GM21786 (cell line): ENCODE data around the gene ARNT2.

Experiments
- ATAC-seq: cut with Tn5 transposase; IDR thresholded peaks from one replicate; pipeline ENCODE4 v1.9.1; 2021; ENCODE audit not compliant: unreplicated experiment

ARNT2 gene

GRCh38 chr15:80405970-80406369, 1.8 kb downstream of the ARNT2 start:
- no peak for ATAC-seq

GRCh38 chr15:80411788-80412288, 7.7 kb downstream of the ARNT2 start:
- ATAC-seq = no peak

DNA sequence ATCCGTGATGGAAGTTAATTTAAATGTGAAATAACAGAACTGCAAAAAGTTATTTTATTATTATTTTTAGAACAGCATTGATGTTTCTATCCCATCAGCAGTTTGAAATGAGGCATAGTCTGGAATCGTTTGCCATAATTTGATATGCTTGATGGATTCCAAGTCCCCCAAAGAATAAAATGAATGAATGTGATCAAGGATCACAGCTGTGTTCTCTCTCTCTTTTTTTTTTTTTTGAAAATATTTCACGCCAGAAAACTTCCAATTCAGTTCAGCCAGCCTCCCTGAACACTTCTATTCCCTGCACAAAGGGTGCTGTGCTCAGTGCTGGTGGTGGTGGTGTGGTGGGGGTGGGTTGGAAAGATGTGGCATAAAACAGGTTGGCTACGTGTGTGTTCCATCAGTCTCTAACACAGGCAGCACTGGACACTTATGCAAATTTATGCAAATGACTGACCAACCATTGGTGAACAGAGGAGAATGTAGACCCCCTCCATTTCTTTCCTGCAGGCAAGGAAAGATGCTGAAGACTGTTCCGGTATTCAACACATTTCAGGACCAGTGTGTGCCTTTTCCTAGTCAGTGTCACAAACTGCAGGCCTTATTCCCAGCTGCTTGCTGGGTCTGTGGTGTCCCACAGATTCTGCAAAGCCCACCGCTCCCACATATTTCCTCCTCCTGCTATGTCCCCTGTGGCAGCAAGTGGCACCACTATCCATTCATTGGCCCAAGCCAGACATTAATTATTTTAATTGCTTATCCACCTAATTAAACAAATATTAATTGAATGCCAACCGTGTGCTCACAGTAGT, 10.6 kb downstream of the ARNT2 start:
- ATAC-seq = no peak

DNA sequence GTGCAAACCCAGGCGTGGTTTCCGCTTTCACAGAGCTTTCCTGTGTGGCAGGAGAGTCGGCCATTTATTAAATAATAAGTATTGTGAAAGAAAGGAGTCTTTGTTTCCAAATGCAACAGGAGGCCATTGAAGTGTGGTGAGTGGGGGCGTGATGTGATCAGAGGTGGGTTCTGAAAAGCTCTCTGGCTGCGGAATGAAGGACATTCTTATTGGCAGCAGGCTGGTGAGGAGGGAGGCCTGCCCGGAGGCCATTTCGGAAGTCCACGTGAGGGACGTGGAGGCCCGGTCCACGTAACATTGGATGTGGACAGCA, 11.1 kb downstream of the ARNT2 start:
- ATAC-seq = no peak

GRCh38 chr15:80416702-80417101, 12.5 kb downstream of the ARNT2 start:
- no peak for ATAC-seq

- no peak for ATAC-seq
These were observed 14.8 kb downstream of the ARNT2 start for GRCh38 chr15:80418892-80419537.

DNA sequence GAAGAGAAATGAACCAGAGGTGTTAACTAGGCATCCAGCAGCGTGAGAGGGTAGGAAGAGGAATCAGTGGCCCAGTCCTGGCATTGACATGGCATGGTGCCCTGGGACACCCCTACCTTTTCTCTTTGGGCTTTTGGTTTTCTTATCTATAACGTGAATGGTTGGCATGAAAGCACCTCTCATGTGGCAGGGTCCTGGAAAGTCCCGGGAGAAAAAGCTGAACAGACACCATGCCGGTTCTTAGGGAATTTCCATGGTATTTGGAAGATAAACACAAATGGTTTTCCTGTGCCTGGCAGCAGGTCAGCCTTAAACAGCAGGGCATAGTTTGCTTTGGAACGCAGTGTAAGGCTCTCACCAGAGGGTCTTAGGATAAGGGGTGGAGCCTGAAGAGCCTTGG, 15.4 kb downstream of the ARNT2 start:
- no peak for ATAC-seq

GRCh38 chr15:80420658-80421057, 16.5 kb downstream of the ARNT2 start:
- ATAC-seq = no peak

- ATAC-seq = no peak
These were observed 19.0 kb downstream of the ARNT2 start for GRCh38 chr15:80423215-80423614.

- no peak for ATAC-seq
These were observed 20.2 kb downstream of the ARNT2 start for GRCh38 chr15:80424381-80424780.

DNA sequence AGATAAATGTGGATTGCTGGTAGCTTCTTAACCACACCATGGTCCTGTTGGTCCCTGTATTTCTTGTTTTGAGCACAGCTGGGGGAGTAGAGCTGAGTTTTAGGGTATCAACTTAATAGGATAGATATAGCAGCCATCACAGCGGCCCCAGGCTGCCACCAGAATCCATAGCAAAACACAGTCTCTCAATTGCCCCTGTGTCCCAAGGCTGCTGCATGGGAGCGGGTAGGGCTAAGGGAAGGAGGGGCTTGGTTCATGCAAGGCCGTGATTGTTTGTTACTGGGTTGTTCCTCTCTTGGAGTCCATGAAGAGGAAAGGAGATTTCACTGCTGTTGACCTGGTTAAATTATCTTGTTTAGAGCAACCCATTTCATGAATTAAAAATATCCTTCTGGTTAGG, 22.1 kb downstream of the ARNT2 start:
- ATAC-seq = no peak

- ATAC-seq = no peak
These were observed 25.8 kb downstream of the ARNT2 start for GRCh38 chr15:80429964-80430363.

DNA sequence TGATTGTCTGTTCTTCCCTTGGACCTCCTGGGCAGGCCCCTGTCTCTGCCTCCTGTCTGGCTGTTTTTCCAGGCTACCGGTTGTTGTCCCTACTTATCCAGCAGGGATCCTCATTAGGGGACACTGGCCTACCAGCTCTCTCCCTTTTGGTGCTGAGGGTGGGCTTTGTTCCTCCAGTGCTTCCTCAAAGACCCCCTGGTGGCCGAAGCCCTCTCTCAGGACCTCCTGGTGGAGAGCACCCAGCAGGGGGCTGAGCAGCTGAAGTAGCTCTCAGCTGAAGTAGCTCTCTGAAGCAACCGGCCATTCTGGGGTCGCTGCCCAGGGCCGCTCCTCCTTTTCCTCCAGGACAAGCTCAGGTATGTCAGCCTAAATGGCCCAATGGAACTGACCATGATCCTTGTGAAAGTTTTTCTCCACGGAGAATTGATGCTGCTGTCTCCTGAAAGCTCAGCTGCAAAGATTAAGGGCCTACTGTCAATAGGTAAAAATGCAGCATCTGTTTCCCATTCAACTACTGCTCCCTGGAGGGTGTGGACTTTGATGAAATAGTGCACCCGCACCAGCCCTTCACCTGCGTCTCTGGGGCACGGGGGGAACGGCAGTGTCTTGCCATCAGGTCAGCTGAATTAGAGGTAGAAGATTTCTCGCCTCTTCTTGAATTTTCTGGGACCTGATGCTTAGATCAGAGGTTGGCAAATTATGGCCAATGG, 27.6 kb downstream of the ARNT2 start:
- no peak for ATAC-seq

DNA sequence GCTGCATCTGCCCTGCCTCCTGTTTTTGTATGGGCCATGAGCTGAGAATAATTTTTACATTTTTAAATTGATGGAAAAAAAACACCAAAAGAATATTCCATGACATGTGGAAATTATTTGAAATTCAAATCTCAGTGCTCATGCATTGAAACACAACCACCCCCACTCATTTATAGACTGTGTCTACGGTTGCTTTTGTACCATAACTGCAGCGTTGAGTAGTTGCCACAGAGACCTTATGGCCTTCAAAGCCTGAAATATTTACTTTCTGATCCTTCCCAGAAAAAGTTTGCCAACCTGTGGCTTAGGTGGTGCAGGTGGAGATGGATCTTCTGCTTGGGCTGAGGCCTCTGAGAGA, 28.1 kb downstream of the ARNT2 start:
- no peak for ATAC-seq

DNA sequence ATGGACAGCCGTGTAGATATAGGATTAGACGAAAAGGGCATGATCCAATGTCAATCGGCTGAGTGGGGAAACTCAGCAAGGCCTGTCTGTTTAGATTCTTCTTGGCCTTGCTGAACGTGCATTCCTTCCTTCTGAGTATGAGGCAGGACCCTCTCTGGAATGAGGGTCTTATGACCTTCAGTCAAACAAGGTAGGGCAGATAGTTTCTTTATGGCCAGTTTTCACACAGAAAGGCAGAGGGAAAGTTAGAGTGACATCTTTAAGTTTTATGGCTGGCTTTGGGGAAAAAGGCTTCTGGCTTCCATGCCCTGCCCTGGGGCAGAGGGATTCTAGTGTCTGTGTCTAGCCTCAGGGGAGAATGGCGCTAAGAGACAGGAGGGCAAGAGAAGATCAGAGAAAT, 29.7 kb downstream of the ARNT2 start:
- no peak for ATAC-seq

DNA sequence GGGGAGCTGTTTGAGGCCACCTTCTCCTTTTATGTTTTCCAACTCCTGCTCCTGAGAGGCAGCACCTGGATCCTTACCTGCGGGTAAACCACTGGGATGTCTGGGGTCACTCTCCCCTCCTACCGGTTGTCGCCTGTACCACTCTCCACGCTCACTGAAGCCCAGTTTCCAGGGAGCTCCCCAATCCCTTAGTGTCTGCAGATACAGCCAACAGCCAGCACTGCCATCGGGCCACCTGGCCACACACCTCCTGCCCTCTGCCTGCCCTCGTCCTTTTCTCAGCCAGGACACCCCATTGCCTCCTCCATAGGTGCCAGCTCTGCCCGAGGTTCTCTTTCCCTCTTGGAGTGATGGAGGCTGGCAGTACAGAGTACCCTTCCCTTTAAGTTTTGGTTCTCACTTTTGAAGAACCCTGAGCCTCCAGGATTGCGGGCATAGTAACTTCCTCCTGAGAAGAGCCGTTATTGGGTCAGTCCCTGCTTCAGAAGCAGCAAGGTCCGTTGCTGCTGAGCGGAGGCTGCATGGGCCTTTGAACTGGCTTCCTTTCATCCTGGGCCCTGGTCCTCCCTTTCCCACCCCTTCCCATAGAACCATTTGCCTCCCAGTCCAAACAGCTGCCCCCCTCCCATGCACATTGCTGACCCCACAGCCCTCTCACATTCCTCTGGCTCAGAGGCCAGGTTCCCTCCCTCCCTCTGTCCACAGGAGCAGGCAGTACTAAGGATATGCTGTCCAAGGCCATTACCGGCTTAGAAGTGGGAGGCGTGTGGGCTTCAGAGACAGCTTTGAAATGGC, 30.9 kb downstream of the ARNT2 start:
- ATAC-seq = no peak

GRCh38 chr15:80436511-80437307, 32.5 kb downstream of the ARNT2 start:
- ATAC-seq = no peak

- no peak for ATAC-seq
These were observed 33.2 kb downstream of the ARNT2 start for GRCh38 chr15:80437334-80437891.

DNA sequence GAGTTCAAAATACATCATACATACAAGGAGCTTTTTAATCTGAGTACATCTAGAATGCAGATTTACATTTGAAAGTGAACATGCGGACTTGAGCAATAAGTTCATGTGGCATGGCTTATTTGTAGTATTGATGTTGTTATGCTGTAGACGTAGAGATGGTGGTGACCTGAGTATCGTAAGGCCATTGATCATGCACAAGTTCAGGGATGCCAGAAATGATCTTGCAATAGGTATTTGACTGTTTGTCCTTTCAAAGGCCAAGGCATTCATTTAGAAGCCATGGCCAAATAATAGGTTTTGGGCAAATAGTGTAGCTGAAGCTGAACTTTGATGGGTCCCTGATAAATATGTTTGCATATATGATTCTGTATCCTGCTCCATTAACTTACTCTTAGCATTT, 35.0 kb downstream of the ARNT2 start:
- no peak for ATAC-seq

GRCh38 chr15:80440024-80440423, 35.8 kb downstream of the ARNT2 start:
- ATAC-seq = no peak
